HG02943 (cell line): Measurements from ENCODE around the gene ATF7.

Source experiments
- ATAC-seq: cut with Tn5 transposase; IDR thresholded peaks from one replicate; pipeline ENCODE4 v1.9.1; 2021; ENCODE audit warnings: mild to moderate bottlenecking, low read depth, moderate library complexity; ENCODE audit not compliant: unreplicated experiment

The ATF7 gene

DNA sequence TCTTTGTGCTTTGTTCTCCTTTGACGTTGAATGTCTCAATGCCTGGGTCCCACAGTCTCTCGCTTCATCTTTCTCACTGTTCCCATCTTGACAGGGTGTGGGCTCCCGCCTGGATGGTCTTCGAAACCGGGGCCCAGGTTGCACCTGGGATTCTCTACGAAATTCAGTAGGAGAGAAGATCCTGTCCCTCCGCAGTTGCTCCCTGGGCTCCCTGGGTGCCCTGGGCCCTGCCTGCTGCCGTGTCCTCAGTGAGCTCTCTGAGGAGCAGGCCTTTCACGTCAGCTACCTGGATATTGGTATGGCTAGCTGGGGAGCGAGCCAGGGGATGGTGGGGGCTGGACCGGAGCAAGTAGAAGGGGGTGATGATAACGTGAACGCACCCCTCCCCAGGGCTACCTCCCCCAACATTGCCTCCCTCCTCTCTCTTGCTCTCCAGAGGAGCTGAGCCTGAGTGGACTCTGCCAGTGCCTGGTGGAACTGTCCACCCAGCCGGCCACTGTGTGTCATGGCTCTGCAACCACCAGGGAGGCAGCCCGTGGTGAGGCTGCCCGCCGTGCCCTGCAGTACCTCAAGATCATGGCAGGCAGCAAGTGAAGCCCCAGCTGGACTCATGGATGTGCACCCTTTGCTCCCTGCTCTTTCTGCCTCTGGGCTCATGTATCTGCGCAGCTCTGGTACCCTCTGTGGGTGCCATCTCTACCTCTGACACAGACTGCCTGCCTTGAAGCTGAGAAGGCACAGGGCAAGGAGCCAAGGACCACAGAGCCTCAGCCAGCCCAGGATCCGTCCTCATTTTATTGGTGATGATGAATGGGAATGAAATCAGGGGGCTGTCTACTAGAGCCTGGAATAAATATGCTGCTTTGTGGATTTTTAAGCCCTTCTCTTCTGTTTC lies 120.4 kb downstream of the ATF7 start:
- no peak for ATAC-seq

DNA sequence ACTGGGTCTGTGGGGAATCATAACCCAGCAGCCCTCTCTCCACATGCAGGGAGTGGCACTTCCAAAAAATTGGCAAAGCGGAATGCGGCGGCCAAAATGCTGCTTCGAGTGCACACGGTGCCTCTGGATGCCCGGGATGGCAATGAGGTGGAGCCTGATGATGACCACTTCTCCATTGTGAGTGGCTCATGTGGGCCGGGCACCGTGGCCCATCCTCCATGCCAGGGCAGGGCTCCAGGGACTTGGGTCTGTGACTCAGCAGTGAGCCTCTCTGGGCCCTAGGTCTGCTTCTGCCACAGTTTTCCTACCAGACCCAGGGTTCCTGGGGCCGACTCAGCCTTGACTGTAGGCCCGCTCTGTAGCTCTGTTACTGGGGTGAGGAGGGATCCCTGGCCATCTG lies 121.1 kb downstream of the ATF7 start:
- no peak for ATAC-seq

DNA sequence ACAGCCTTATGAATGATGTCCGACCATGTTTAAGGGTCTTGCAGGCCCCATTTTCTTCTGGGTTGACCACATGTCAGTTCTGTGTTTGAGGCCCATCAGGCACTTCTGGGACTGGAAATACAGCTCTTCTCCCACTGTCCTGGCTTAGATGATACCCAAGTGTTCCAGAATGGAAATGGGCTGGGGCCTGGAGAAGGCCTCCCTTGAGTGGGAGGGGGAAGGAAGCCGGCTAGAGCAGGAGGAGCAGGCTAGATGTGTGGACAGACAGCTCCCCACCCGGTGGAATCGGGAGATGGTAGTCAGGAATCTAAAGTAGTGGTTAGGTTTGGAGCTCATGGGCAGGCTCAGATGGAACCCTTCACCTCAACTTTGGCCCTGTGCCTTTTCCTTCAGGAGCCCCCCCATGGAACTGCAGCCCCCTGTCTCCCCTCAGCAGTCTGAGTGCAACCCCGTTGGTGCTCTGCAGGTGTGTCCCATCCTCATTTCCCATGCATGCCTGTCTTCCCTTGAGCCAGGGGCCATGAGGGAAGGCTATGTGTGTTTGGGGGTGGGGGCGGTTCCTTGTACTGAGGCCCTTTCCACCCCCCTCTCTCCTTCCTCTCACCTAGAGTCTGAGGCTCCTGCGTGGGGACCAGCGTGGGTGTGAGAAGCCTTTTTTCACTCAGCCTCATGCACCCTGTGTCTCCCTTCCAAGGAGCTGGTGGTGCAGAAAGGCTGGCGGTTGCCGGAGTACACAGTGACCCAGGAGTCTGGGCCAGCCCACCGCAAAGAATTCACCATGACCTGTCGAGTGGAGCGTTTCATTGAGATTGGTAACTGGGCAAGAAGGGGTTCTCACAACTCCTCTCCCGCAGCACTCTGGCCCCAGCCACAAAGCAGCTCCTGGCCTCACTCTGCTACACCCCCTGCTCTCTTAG lies 121.9 kb downstream of the ATF7 start:
- ATAC-seq: no peak

DNA sequence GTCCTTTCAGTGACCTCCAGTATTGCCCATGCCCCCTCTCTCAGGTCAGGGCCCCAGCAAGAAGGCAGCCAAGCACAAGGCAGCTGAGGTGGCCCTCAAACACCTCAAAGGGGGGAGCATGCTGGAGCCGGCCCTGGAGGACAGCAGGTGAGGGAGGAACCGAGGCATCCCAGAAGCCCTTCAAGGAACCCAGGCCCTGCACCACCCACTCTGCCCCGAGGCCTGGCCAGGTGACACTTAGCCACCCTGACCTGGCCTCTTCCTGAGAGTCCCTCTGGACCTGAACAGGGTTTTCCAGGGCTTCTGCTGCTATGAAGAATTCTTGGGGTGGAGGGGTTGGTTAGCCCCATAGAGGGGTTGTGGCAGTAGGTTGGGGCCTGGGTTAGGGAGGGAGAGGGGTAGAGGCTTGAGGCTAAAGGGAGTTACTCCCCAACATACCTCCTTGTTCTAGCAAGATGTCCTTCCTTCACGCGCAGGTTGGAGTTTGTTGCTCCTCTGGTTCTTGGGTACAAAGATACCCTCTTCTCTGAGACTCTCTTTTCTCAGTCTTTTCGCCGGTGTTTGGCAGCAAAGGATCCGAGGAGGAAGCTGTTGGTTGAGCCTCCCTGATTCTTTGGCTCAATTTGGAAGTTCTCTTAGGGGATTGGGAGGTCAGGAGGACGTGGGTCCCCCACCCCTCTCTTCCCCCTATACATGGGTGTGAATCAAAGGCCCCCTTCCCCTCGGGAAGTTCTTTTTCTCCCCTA lies 123.0 kb downstream of the ATF7 start:
- ATAC-seq: no peak

DNA sequence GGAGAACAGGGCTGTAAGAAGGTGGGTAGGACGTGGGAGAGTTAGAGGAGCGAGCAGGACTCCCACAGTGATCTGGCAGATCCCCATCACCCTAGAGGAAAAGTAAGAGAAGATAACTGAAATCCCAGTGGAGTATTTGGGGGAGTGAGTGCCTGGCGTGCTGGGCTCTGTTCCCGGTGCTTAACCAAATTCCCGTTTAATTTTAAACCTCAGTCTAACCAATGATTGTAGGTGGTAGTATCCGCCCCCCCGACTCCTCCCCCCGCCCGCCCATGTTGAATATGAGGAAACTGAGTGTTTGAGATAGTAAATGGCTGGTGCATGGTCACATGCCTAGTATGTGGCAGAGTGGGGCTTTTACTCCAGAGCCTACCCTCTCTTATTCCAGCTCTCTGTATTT lies 123.9 kb downstream of the ATF7 start:
- ATAC-seq: no peak

DNA sequence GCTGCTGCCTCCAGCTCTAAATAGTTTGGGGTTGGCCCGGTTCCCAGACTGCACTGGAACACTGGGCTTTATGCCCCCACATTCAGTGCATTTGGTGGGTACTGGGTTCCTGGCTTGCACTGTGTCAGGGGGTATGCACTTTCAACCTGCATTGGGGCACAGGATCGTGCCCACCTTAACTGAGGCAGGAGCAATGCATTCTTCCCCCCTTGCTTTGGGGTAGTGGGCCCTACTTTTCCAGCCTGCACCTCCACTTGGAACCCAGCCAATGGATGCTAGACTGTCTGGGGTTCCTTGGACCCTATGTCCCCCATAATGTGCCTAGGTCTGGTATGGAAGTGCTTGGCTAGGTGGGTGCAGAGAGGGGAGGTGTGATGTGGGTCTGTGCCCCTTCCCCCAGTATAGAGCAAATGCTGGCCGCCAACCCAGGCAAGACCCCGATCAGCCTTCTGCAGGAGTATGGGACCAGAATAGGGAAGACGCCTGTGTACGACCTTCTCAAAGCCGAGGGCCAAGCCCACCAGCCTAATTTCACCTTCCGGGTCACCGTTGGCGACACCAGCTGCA lies 124.5 kb downstream of the ATF7 start:
- ATAC-seq: no peak

DNA sequence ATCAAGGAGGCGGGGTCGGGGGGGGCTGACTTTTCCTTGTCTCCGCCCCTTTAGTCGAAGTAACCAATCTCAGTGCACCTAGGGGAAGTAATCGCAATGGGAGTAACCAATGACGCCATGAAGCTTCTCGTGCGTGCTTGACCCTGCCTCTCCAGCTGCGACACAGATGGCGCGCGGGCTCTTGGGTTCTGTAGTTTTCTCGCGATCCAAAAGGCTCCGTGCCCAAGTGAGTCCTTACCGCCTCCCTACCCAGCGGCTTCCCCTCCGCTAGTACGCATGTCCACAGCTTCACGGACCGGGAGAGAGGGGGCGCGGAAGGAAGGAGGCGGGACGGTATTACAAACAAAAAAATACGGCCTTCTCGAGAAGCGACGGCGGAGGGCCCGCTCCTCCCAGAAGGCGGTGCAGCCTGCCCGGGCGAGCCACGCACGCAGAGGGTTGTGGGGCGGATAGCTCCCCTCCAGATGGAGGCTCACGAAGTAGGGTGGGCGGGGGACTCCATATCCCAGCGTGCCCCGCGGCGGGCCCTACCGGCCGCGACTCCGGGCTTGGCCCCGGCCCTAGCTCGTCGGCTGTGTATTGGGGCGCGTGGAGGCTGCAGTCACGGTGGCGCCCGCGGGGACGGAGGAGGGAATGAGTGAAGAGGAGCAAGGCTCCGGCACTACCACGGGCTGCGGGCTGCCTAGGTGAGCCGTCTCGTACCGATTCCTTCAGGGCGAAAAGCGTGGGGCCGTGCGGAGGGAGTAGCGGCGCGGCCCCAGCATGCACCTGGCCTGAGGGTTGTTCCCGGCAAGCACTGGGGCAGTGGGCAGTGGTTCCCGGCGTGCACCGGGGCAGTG lies 125.2 kb downstream of the ATF7 start, which contains the start of gene TARBP2:
TSS of gene TARBP2 (plus strand) at position 508 of the 839 bp plus-strand sequence. CDS start at position 634, 126 bp downstream.
- ATAC-seq: peak; percentile 82

DNA sequence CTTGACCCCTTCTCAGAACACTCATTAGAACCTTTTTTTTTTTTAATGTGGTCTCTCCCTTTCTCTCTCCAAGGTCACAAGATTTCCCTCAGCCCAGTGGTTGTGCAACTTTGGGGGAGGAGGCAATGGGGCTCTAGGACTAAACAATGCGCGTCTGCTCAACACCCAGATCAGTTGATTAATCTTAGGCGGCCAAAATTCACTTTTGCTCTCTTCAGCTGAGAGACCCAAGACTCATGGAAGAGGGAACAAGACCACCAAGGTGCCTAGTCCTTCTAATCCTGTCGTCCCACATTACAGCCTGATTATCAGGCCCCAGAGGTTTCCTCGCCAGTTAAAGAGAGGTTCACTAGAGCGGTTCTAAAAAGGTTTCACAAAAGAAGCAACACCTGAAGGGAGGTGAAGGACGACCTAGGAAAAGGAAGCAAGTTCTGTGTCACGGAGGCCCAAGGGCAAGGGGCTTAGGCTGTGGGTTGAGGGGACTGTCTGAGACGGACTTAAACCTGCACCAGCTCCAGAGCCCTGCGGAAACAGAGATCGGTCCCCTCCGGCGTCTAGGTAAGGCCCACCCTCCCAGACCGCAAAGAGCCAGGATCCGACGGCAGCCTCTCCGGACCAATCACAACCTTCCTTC lies 125.9 kb downstream of the ATF7 start:
- ATAC-seq: no peak

DNA sequence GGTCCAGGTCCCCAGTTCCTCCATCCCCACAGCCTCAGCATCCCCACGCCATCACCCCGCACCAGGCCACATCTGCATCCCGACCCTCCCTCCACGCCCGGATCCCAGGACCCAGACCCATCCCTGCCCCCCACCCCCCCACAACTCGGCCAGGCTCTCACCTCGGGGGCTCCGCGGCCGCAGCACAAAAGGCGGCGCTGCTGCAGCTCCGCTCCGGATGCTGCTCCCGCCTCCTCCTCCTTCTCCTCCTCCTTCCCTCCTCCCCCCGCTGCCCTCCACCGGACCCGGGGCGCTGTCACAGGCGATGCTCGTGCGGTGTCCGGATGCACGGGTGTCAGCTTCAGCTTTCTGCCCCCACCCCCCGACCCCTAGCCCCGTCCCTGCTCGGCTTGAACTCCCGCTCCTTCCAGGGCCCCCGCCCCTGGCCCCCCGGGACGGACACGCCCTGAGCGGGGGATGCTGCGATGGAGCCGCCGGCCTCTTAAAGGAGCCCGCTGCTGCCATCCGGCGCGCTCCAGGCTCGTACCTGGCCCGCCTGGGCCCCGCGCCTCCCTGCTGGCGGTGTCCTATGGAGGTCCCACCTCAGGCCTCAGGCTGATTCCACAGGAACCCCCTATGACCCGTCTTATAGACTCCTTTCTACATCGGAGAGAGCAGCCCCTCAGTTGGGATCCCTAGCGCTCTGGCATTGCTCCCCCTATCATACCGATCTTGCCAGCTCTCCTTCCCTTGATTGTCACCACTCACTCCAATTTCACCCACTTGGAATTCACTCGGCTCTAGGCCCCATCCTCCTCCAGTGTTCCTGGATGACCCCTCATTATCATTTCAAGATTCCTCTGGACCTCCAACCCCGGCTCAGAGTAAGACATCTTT lies 126.7 kb downstream of the ATF7 start, which contains the start of gene MAP3K12:
TSS of gene MAP3K12 (minus strand) at position 193 of the 876 bp plus-strand sequence. CDS start 12,067 bp downstream, outside the sequence.
- no peak for ATAC-seq

DNA sequence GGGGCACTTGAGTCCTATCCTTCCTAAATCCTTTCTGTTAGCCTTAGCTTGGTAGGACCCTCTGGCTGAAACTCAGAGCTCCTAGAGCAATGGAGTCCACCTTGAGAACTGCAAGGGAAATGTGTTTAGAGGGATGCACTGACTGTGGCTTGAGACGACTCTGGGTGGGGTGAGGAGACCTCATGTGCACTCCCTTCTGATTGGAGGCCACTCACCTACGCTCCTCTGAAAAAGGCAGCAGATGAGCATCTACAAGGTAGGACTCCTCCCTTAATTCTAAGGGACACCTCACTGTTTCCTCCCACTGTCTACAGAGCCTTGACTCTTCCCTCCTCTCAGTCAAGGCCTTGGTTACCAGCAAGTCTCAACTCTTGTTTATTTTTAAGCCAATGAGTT lies 127.9 kb downstream of the ATF7 start:
- no peak for ATAC-seq

DNA sequence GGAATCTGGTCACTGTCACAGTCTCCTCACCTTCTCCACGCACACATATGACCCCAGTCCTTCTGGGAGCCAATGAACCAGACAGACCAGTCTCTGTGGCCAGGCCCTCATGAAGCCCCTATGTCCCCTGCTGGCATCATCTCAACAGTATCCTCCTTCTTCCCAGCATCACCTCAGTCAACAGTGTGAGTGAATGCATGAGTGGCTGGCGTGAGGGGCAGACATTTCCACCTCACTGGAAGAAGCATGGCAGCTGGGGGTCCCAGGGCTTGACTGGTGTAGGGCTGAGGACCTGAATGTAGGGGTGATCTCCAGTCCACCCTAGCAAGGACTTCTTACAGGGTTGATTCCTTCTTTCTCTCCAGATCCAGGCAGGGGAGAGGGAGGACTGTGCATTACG lies 128.7 kb downstream of the ATF7 start:
- no peak for ATAC-seq

DNA sequence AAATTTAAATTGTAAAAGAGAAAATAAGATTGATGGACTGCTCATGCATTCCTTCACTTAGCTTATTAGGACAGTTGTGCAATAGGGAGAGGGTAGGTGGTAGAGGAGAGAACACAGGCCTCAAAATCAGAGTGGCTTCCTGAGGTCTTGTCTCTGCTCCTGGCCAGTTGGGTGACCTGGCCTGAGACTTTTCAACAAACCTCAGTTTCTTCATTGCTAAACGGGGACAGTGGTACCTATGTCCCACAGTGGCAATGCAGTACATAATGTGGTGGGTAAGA lies 129.5 kb downstream of the ATF7 start:
- ATAC-seq: no peak

DNA sequence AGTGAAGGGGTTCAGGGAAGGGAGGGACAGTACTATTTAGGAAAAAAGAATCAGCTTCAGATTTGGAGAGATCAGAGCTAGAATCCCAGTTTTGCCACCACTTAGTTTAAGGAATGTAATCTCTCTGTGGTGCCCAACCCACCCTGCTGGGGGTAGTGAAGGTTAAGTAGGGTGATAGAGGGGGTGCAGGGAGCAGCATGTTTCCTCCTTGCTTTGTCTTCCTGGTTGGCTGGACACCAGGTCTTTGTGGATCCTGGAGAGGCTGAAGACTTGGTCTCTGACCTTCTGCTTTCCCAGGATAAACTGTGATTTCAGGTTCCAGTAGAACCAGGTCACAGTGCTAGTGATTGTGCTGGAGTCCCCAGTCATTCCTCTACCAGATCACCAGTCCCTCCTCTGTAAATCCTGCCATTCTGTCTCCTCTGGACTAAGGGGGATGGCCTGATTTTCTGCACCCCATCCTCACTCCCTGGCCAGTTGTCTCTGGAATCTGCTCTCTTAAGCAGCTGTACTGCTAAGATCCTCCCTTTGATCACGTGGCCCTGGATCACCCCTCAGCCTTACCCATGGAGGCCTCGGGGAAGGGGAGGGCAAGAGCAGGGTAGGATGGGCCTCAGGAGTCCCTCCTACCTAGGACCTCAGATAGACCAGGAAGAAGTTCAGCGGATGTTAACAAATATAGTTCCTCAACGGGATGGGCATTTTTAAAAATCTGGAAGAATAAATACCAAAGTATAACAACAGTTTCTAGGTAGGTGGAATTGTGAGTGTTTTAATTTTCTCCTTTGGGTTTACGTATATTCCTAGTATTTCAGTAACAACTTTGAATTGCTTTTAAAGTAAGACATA lies 130.1 kb downstream of the ATF7 start:
- ATAC-seq: no peak

DNA sequence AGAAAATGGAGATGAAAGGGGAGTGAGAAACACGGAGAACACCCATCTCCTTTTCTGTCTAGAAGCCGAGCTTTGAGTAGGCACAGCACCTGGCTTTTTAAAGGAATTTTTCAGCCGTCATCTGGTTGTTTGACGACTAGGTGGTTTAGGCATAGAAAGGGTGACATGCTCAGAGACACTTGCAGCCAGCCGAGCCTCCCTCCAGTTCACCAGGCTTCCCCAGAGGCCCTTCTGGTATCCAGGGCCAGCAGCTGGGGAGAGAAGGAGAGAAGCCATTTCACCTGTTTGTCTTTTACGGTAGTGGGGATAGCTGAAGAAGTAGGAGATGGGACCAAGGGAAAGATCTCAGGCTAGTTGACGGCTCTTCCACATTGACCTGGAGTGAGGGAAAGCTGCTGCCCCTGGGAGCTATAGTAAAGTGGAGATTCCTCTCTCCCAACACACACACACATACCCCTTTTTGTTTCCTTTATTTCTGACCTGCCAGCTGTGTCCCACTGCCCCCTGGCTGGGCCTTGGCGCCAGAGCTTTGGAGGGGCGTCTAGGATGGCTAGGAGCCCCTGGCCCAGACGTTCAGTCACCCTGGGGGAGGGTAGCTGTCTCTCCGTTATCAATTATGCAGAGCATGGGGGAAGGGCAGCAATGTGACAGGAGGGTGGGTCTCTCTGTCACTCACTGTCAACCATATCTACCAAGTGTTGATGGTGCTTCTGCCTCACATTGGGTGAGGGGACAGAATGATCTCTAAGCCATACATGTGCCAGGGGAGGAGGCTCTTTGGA lies 132.4 kb downstream of the ATF7 start:
- no peak for ATAC-seq

DNA sequence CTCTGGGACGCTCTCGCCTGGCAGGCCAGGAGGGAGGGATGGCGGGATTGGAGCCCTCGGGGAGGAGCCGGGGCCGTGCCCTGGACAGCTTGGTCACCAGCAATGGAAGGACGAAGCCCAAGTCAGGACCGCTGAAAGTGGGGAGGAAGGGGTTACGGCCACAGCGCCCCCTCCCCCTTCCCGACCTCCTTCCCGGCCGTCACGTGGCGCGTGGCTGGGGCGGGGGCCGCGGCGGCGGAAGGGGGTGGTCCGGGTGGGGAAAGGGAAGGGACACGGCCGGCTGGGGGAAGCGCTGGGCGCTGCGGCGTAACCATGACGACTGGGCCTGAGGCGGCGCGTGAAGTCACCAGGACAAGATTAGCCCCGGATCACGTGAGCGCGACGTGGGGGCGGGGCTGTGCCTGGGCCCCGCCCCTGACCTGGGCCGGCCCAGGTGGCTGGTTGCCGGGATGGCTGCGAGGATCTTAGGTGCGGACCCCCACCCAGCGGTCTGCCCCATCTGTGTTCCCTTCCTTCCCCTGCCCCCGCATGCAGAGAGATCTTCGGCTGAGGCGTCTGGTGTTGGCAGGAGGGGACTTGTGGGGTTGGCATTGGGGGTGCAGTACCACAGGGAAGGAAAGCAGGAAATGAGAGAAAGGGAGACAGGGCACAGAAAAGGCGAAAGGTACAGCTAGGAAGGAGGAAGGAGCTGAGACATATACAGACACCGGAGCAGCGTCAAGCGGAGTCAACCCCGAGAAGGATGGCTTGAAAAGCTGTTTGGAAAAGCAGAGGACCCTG lies 133.2 kb downstream of the ATF7 start:
- peak; percentile 86 for ATAC-seq

DNA sequence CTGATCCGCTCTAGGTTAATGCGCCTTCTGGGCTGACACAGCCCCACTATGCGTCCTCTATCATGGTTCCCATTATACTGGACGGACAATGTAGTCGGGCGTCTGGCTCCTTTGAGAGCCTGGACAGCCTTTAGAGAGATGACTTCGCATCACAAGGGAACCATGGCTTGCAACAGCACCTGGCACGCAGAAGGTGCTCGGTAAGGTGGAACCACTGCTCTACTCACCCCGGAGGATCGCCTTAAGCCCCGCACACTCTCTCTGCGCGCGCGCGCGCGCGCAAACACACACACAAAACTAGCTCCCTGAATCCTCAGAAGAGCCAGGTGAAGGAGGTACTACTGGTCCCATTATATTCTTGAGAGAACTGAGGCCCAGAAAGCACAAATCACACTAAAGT lies 134.0 kb downstream of the ATF7 start:
- no peak for ATAC-seq
